ENCODE results near the gene STX8.
"Not testable (repeated sequence)": the region's sequence is repeated elsewhere in the genome, so short reads cannot be mapped to it uniquely, and the experiment has no call there.

The STX8 gene

GRCh38 chr17:9383826-9384225 is 191.8 kb downstream of the STX8 start:
- no peak for DNase-seq

DNA sequence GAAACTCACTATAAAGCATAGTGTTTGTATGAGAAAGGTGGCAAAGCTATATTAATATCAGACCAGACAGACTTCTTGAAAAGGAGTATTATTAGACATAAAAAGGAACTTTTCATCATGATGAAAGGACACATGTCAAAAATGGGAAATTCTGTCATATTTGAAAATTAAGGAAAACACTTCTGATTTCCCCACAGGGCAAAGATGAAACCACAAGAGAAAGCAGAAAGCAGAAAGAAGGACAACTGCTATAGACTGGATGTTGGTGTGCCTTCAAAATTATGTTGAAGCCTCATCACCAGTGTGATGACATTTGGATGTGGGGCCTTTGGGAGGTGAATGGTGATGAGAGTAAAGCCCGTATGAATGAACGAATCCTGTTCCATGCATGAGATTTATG is 193.0 kb downstream of the STX8 start:
- no peak for DNase-seq

- DNase-seq, result peak; percentile 30
Measured at GRCh38 chr17:9381068-9381467, 194.6 kb downstream of the STX8 start.

GRCh38 chr17:9380361-9380760 is 195.3 kb downstream of the STX8 start:
- DNase-seq, result peak; percentile 13

DNA sequence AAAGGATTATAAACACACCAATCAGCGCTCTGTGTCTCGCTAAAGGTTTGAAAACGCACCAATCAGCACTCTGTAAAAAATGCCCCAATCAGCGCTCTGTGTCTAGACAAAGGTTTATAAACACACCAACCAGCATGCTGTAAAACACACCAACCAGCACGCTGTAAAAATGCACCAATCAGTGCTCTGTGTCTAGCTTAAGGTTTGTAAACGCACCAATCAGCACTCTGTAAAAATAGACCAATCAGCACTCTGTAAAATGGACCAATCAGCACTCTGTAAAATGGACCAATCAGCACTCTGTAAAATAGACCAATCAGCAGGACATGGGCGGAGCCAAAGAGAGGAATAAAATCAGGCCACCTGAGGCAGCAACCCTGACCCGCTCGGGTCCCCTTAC is 199.4 kb downstream of the STX8 start:
- DNase-seq, result not testable (repeated sequence)

DNA sequence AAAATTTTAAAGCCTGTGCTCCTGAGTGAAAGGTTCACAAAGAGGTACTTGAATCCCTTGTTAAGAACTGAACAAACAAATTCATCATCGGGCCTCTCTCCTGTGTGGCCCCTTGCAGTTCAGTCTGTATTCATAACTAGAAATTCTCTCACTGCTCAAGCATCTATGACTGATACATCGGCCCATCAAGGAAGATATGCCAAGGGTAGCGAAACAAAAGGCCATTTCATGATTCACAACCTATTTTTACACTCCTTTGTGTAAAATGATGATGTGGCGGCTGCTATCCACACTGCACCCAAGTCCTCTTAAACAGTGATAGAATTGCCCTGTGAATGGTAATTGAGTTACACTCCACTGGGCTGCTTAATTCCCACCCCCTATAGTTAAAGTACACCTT is 204.6 kb downstream of the STX8 start:
- peak; percentile 93 for DNase-seq

DNA sequence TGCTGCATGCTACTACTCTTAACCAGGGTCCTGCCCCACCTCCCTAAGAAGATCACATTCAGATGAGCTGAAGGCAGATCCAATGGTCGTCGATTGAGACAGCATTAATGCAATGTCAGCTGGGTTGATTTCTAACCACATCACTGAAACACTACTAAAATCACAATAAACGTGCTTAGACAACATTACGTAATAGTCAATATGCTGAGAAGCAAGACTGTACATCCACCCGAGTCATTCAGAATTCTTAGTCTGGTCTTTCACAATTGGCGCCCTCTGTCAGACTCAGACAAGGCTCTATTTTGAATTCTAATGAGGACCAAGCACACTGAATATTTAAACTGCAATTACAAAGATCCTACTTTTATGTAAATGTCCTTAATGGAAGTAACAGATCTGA is 205.2 kb downstream of the STX8 start:
- peak; percentile 65 for DNase-seq

- no peak for DNase-seq
Measured at GRCh38 chr17:9368631-9369030, 207.0 kb downstream of the STX8 start.

DNA sequence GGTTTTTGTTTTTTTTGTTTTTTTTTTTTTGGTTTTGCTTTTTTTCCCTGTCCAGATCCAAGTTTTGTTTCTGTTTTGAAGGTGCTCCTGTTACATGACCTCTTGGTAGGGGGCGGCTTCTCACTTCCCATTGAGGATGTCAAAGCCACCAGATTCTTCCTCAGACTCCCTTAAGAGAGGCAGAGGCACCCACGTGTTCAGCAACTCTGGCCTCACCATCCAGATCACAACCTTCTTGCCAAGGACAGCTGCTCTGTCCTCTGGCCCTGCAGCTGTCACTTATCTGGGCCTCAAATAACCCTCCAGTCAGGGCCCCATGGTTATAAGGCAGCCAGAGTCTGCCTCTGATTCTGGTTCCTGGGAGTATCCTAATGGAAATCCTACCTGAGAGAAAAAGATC is 208.5 kb downstream of the STX8 start:
- no peak for DNase-seq

DNA sequence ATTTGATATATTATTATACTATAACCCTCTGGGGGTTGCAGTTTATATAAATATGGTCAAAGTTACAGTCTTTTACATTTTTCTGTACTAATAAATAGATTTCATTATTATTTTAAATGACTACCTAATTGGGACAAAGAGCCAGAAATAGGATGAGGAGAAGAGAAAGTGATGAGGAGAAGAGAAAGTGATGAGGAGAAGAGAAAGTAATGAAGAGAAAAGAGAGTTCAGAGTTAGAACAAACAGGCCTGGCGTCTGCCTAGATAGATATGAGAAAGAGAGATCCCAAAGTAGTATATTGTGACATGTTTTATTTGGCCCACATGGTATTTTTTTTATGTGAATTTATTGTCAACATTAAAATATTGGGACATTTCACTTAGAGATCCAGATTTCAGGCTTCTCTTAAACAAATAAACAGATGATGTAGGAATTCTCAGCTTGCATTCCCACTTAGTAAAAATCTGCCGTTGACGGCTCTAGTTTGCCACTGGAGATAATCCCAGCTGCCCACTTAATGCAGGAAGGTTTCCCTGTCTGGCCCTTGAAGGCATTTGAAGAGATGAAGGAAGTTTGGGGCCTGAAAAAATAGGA is 210.7 kb downstream of the STX8 start:
- DNase-seq, result no peak

GRCh38 chr17:9363440-9364350 is 211.9 kb downstream of the STX8 start:
- peak; percentile 49 for DNase-seq

GRCh38 chr17:9361188-9361955 is 214.2 kb downstream of the STX8 start:
- peak; percentile 65 for DNase-seq

GRCh38 chr17:9360677-9361081 is 214.9 kb downstream of the STX8 start:
- peak; percentile 38 for DNase-seq

GRCh38 chr17:9356488-9356911 is 219.1 kb downstream of the STX8 start:
- DNase-seq, result no peak

- no peak for DNase-seq
Measured at GRCh38 chr17:9355846-9356245, 219.8 kb downstream of the STX8 start.

DNA sequence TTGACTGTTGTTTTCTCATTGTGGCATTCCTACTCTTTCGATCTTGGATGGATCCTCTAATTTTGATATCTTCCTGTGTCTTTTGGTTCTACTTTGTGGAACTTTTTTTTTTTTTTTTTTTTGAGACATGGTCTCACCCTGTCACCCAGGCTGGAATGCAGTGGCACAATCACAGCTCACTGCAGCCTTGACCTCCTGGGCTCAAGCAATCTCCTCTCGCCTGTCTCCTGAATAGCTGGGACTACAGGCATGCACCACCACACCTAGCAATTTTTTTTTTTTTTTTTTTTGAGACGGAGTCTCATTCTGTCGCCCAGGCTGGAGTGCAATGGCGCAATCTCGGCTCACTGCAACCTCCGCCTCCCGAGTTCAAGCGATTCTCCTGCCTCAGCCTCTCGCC is 220.4 kb downstream of the STX8 start:
- not testable (repeated sequence) for DNase-seq

DNA sequence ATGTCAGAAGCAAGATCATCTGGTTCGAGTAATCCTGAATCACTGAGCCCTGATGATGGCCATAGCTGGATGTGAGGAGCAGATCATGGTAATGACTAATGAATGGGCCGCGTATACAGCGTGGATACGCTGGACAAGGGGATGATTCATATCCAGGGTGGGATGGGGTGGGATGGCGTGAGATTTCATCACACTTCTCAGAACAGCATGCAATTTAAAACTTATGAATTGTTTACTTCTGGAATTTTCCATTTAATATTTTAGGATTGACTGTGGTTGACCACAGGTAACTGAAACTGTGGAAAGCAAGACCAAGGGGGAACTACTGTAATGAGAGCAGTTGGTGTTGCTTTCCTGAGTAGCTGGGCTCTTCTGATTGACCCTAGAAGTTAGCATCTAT is 225.5 kb downstream of the STX8 start:
- peak; percentile 96 for DNase-seq

- DNase-seq, result peak; percentile 72
Measured at GRCh38 chr17:9346296-9346926, 229.2 kb downstream of the STX8 start.

- peak; percentile 22 for DNase-seq
Measured at GRCh38 chr17:9343516-9343915, 232.1 kb downstream of the STX8 start.

GRCh38 chr17:9342225-9342624 is 233.4 kb downstream of the STX8 start:
- DNase-seq, result no peak

DNA sequence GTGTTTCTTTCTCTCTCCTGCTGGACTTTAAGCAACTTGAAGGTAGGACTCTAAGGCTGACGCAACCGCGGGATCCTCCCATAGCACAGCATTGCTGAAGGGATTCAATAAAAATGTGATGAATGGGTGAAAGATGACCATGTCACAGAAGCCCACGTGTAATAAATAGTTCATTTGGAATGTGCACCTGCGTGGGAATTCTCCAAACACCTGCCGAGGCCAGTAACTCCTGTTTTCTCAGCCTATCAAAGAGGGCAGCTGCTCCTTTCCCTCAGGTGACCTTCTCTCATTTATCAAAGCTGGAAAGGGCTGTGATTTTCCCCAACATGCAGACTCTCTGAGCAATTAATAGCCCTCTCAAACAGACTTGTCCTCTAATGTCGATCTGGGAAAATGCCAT is 235.7 kb downstream of the STX8 start:
- no peak for DNase-seq

GRCh38 chr17:9339482-9339881 is 236.1 kb downstream of the STX8 start:
- DNase-seq, result not testable (repeated sequence)

DNA sequence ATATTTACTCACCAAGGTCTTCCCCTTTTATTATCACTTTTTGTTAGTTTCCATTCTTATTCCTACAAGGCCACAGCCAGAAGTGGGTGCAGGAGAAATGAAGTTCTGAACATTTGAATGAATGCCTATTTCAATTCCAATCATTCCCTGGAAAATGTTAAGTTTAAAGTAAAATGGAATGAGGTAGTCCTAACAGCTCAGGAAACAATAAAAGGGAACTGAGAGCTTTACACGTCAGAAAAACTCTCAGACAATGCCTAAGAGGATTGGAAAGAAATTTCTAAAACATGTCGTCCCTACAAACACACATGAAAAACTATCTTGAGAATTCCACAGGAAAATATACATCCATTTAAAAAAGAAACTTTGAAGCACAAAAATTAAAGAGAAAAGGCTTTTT is 238.8 kb downstream of the STX8 start:
- no peak for DNase-seq

Data from fibroblast of skin of right biceps (primary cell).